Upper lobe of left lung (tissue), 4 donors: ENCODE measurements around the gene ZC2HC1C.

Source experiments
- CTCF ChIP-seq, 6 experiments: fragments of 450-650 bp in 4 of 6; fragments of 200-600 bp in 2 of 6; sonication (generic) in 2 of 6; IDR thresholded peaks; one replicate each; pipeline ENCODE4 v1.5.1; 2016 to 2019; ENCODE audit warnings: antibody characterized with exemption in 6 of 6
- EP300 ChIP-seq, 4 donors: sonication (generic); formaldehyde crosslinking; IDR thresholded peaks; one replicate each; pipeline ENCODE4 v1.5.1; 2017; ENCODE audit warnings: antibody characterized with exemption in 4 of 4, control low read depth in 2 of 4
- POLR2A ChIP-seq, 4 donors: fragments of 450-650 bp; IDR thresholded peaks; one replicate each; pipeline ENCODE4 v1.5.1; 2016 to 2017; ENCODE audit warnings: antibody characterized with exemption in 4 of 4, mild to moderate bottlenecking in 2 of 4
- POLR2AphosphoS5 ChIP-seq, 2 donors: sonication (generic); formaldehyde crosslinking; IDR thresholded peaks; one replicate each; pipeline ENCODE4 v1.5.1; 2017; ENCODE audit warnings: antibody characterized with exemption in 2 of 2

- TF ChIP-seq CTCF (IDR thresholded peaks at IDR 0.05) (no peak), POLR2A (IDR thresholded peaks at IDR 0.05) (no peak), POLR2AphosphoS5 (IDR thresholded peaks at IDR 0.05) (no peak), EP300 (IDR thresholded peaks at IDR 0.05) (no peak)
Measured at GRCh38 chr14:75053396-75054291, 15.8 kb upstream of the ZC2HC1C start.
